Adrenal gland (tissue), 12 donors: ENCODE data around the gene DGKA. TPM values are rescaled to one million over a fixed set of nuclear protein-coding genes. Genes with fewer than 3 reads are reported as not detected.
"Not testable (repeated sequence)": the region's sequence is repeated elsewhere in the genome, so short reads cannot be mapped to it uniquely, and the experiment has no call there.

Source experiments
- DNase-seq, 7 donors: peaks; one replicate each; pipeline ENCODE4 v3.0.0-alpha.2; 2019 to 2020
- H3K27ac ChIP-seq, 5 donors: fragments of 200-600 bp; sonication (generic) in 4 of 5; 1 replicate in 3 of 5; 2 replicates in 2 of 5; pipeline versions ENCODE4 v1.5.1 to v1.8.0; 2016 to 2020; ENCODE audit warnings: mild to moderate bottlenecking in 1 of 5
- H3K27me3 ChIP-seq: fragments of 200-600 bp; 2 replicates; pipeline ENCODE4 v1.8.0; 2021
- H3K36me3 ChIP-seq, 2 donors: fragments of 200-600 bp; replicated peaks in 1 of 2; 1 replicate in 1 of 2; 2 replicates in 1 of 2; pipeline versions ENCODE4 v1.5.1 to v1.8.0; 2018 to 2022
- H3K4me1 ChIP-seq, 2 donors: fragments of 200-600 bp; replicated peaks in 1 of 2; 1 replicate in 1 of 2; 2 replicates in 1 of 2; pipeline versions ENCODE4 v1.5.1 to v1.8.0; 2018 to 2021
- H3K4me3 ChIP-seq, 4 donors: fragments of 200-600 bp; sonication (generic) in 3 of 4; one replicate each; pipeline ENCODE4 v1.5.1; 2016 to 2018
- H3K9me3 ChIP-seq, 3 donors: fragments of 200-600 bp; sonication (generic) in 1 of 3; replicated peaks in 1 of 3; 1 replicate in 2 of 3; 2 replicates in 1 of 3; pipeline versions ENCODE4 v1.5.1 to v1.8.0; 2016 to 2021
- POLR2A ChIP-seq, 2 donors: fragments of 450-650 bp; IDR thresholded peaks; one replicate each; pipeline ENCODE4 v1.6.1; 2017; ENCODE audit warnings: antibody characterized with exemption in 2 of 2, mild to moderate bottlenecking in 2 of 2, moderate library complexity in 1 of 2
- WGBS, 4 donors: extraction: QIAGEN DNeasy Blood & Tissue Kit in 2 of 4; methylation state at CpG; one replicate each; pipeline versions ENCODE4 v1.1.5 to v1.1.7; 2013 to 2017; 5-methylcytosine and 5-hydroxymethylcytosine counted together
- intact Hi-C, 2 donors: fragments of 100-400 bp; cut with DNase I; formaldehyde crosslinking; loops; one replicate each; pipeline versions ENCODE4 v1.14.1 to v1.15.0; 2022 to 2023
- polyA plus RNA-seq, 3 donors: library from polyadenylated mRNA; stranded (reverse); fragments of 200-250 nt in 2 of 3; fragments of 350-450 nt in 1 of 3; fragmentation: Illumina TruSeq in 1 of 3; extraction: RNeasy Lipid Tissue Mini Kit (QIAGEN cat#74804) in 1 of 3; gene quantifications; one replicate each; pipeline ENCODE4 v1.2.3, GENCODE V29; 2013 to 2014
- total RNA-seq, 9 donors: library from RNA; depleted of rRNA in 4 of 9; stranded (reverse); fragments of >200 nt in 4 of 9; fragments of 120-200 nt in 1 of 9; fragmentation: NEBNext Ultra II Directional in 1 of 9; extraction: Animal tissue kit (Norgen Biotek cat#: 25700) in 1 of 9; gene quantifications; one replicate each; pipeline versions ENCODE4 v1.1.0 to v1.2.4, GENCODE V29; 2013 to 2023
- TF ChIP-seq, protein P1 (sequence below), 6 experiments: fragments of 450-650 bp in 4 of 6; fragments of 200-600 bp in 2 of 6; sonication (generic) in 1 of 6; IDR thresholded peaks; 1 replicate in 5 of 6; 2 replicates in 1 of 6; pipeline versions ENCODE4 v1.5.1 to v1.8.0; 2016 to 2021; ENCODE audit warnings: antibody characterized with exemption in 6 of 6, mild to moderate bottlenecking in 2 of 6, moderate library complexity in 1 of 6
- donor health status: healthy with polysubstance abuse.
- donor health status: Bipolar disorder and iron deficiency.
- donor health status: DM: yes; HTN: yes; CAD: no.
- donor health status: DM: no; HTN: no; CAD: no.
- donor health status: DM: no; HTN: no; CAD: no.
- donor health status: DM: yes; HTN: yes; CAD: no.

Gene DGKA
- total and polyA plus RNA-seq, 12 donors = 16.0 to 116 (median 34.2) TPM

- no peak for TF ChIP-seq POLR2A (IDR thresholded peaks at IDR 0.05)
- TF ChIP-seq, protein P1, sequence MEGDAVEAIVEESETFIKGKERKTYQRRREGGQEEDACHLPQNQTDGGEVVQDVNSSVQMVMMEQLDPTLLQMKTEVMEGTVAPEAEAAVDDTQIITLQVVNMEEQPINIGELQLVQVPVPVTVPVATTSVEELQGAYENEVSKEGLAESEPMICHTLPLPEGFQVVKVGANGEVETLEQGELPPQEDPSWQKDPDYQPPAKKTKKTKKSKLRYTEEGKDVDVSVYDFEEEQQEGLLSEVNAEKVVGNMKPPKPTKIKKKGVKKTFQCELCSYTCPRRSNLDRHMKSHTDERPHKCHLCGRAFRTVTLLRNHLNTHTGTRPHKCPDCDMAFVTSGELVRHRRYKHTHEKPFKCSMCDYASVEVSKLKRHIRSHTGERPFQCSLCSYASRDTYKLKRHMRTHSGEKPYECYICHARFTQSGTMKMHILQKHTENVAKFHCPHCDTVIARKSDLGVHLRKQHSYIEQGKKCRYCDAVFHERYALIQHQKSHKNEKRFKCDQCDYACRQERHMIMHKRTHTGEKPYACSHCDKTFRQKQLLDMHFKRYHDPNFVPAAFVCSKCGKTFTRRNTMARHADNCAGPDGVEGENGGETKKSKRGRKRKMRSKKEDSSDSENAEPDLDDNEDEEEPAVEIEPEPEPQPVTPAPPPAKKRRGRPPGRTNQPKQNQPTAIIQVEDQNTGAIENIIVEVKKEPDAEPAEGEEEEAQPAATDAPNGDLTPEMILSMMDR (IDR thresholded peaks at IDR 0.05) = no peak
- Histone ChIP-seq H3K27me3 (no peaks in the 10 kb centered on the region), H3K4me3 (peak overlapping the region; percentile 37 to 87 (median 64)), H3K27ac (peak overlapping the region in 4 of 5 donors; percentile 26 to 90 (median 85)), H3K9me3 (no peaks in the 10 kb centered on the region), H3K4me1 (peaks cover 10 to 20% of the 10 kb centered on the region in 2 donors), H3K36me3 (peaks cover 0 to 33% of the 10 kb centered on the region in 2 donors)
- intact Hi-C loops = loop anchor here in 1 of 2 donors (5.0 kb wide), 1 partner anchor 40 kb away; no protein-coding TSS in a partner anchor
- 0 to 14% (median 2%) methylated on average over 1 to 5 of the region's 5 CpGs for WGBS, 4 donors
- DNase-seq = peak in 2 of 7 donors; percentile 17 to 59
These were observed 66.5 kb downstream of the DGKA start for GRCh38 chr12:55997535-55997859.

GRCh38 chr12:55999522-55999921 lies 68.6 kb downstream of the DGKA start:
- H3K36me3 ChIP-seq = peaks cover 0 to 31% of the 10 kb centered on the region in 2 donors
- H3K27ac ChIP-seq, H3K4me3 ChIP-seq, H3K27me3 ChIP-seq, H3K9me3 ChIP-seq, DNase-seq: not testable (repeated sequence)
- WGBS, 4 donors = 75 to 87% (median 81%) methylated on average over 4 to 6 of the region's 6 CpGs
- intact Hi-C loops = loop anchor here in 1 of 2 donors (5.0 kb wide), 1 partner anchor 38 kb away; no protein-coding TSS in a partner anchor
- H3K4me1 ChIP-seq = peaks cover 10 to 20% of the 10 kb centered on the region in 2 donors

GRCh38 chr12:55999999-56000540 lies 69.1 kb downstream of the DGKA start:
- H3K36me3 ChIP-seq = peaks cover 0 to 27% of the 10 kb centered on the region in 2 donors
- intact Hi-C loops = loop anchor here in 1 of 2 donors (5.0 kb wide), 1 partner anchor 37 kb away; no protein-coding TSS in a partner anchor
- WGBS, 4 donors = 90 to 100% (median 96%) methylated on average over 2 to 30 of the region's 33 CpGs
- H3K4me1 ChIP-seq = peaks cover 10 to 20% of the 10 kb centered on the region in 2 donors
- not testable (repeated sequence) for H3K27me3 ChIP-seq, H3K4me3 ChIP-seq, H3K27ac ChIP-seq, DNase-seq, H3K9me3 ChIP-seq

DNA sequence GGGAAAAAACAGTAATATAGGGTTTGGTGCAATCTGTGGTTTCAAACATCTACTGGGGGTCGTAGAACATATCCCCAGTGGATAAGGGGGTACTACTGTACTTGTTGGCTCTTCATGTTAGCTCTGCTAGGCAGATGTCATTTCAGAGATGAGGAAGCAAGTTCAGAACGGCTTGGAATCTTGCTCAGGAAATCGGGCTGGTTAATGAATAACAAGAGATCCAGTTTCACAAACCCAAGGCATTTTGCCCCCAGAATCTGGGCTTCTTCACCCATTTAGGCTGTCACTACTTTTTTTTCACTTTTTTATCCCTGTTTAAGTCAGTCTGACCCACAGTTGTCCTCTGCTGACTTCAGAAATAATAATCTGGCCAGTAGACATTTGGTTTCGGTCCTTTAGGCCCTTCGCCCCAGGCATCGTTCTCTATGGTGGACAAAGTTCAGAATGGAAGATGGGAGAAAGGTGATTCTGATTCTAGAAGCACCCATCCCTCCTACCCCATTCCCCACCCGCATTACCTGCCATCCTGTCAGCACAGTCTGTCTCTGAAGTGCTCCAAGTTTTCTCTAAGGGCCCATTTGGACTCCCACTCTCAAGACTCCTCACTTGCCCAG lies 70.6 kb downstream of the DGKA start:
- 70 to 91% (median 88%) methylated on average over 7 of the region's 7 CpGs for WGBS, 4 donors
- peaks cover 0 to 24% of the 10 kb centered on the region in 2 donors for H3K36me3 ChIP-seq
- H3K9me3 ChIP-seq = no peaks in the 10 kb centered on the region
- no peak overlapping the region for H3K4me3 ChIP-seq
- H3K27ac ChIP-seq = no peak overlapping the region
- H3K4me1 ChIP-seq = peaks cover 10 to 13% of the 10 kb centered on the region in 2 donors
- no peak for TF ChIP-seq POLR2A (IDR thresholded peaks at IDR 0.05)
- TF ChIP-seq, protein P1 (IDR thresholded peaks at IDR 0.05) = no peak
- DNase-seq = no peak
- H3K27me3 ChIP-seq = no peaks in the 10 kb centered on the region
- intact Hi-C loops = no loop called here

- H3K36me3 ChIP-seq = peaks cover 0 to 24% of the 10 kb centered on the region in 2 donors
- H3K27me3 ChIP-seq = not testable (repeated sequence)
- 68 to 87% (median 71%) methylated on average over 5 of the region's 5 CpGs for WGBS, 4 donors
These were observed 72.4 kb downstream of the DGKA start for GRCh38 chr12:56003376-56003775.

More at GRCh38 chr12:56003376-56003775, 72.4 kb downstream of the DGKA start:
- intact Hi-C loops, DNase-seq, H3K9me3 ChIP-seq, H3K4me1 ChIP-seq, H3K27ac ChIP-seq, H3K4me3 ChIP-seq: not testable (repeated sequence)

Other genes with a start within 250 kb of the DGKA start
- gene ITGA7, start 223.3 kb upstream of the DGKA start, total RNA-seq = 10 to 100 TPM in 6 of 9 donors, 1 to 10 TPM in 3; 5.7 to 41.3 (median 14.6) TPM
- gene ITGA7, start 223.3 kb upstream of the DGKA start, polyA plus RNA-seq = 10 to 100 TPM in 2 of 3 donors, 1 to 10 TPM in 1; 9.3 to 77.1 (median 53.6) TPM
- gene BLOC1S1, start 215.1 kb upstream of the DGKA start, total RNA-seq = 100 to 1,000 TPM; 180 to 304 (median 220) TPM
- gene BLOC1S1, start 215.1 kb upstream of the DGKA start, polyA plus RNA-seq = 1,000 to 10,000 TPM in 1 of 3 donors, 100 to 1,000 TPM in 2; 188 to 1,005 (median 657) TPM
- gene RDH5, start 210.8 kb upstream of the DGKA start, total RNA-seq = 10 to 100 TPM in 1 of 9 donors, 1 to 10 TPM in 8; 1.9 to 25.7 (median 4.5) TPM
- gene RDH5, start 210.8 kb upstream of the DGKA start, polyA plus RNA-seq = 10 to 100 TPM in 2 of 3 donors, 1 to 10 TPM in 1; 2.7 to 41.4 (median 32.7) TPM
- gene CD63, start 202.2 kb upstream of the DGKA start, total RNA-seq = 1,000 to 10,000 TPM in 7 of 9 donors, 100 to 1,000 TPM in 2; 796 to 1,954 (median 1,283) TPM
- gene CD63, start 202.2 kb upstream of the DGKA start, polyA plus RNA-seq = 1,000 to 10,000 TPM; 1,798 to 2,350 (median 1,843) TPM
- gene GDF11, start 188.0 kb upstream of the DGKA start, total RNA-seq = 1 to 10 TPM; 3.3 to 8.3 (median 6.7) TPM
- gene GDF11, start 188.0 kb upstream of the DGKA start, polyA plus RNA-seq = 1 to 10 TPM; 2.4 to 4.1 (median 3.8) TPM
- gene SARNP, start 113.4 kb upstream of the DGKA start, total RNA-seq = 100 to 1,000 TPM in 1 of 9 donors, 10 to 100 TPM in 8; 23.2 to 148 (median 56.0) TPM
- 100 to 1,000 TPM; 113 to 131 (median 117) TPM for gene SARNP, start 113.4 kb upstream of the DGKA start, polyA plus RNA-seq
- 10 to 100 TPM; 11.7 to 74.7 (median 26.3) TPM for gene ORMDL2, start 113.1 kb upstream of the DGKA start, total RNA-seq
- gene ORMDL2, start 113.1 kb upstream of the DGKA start, polyA plus RNA-seq = 10 to 100 TPM; 45.4 to 97.7 (median 68.6) TPM
- gene DNAJC14, start 101.6 kb upstream of the DGKA start, total RNA-seq = 10 to 100 TPM; 26.3 to 50.0 (median 32.3) TPM
- 10 to 100 TPM in 2 of 3 donors, 1 to 10 TPM in 1; 9.9 to 31.2 (median 12.4) TPM for gene DNAJC14, start 101.6 kb upstream of the DGKA start, polyA plus RNA-seq
- gene MMP19, start 88.2 kb upstream of the DGKA start, total RNA-seq = 10 to 100 TPM in 3 of 9 donors, 1 to 10 TPM in 5, under 1 TPM in 1; 0.89 to 17.3 (median 7.0) TPM
- gene MMP19, start 88.2 kb upstream of the DGKA start, polyA plus RNA-seq = 10 to 100 TPM in 2 of 3 donors, 1 to 10 TPM in 1; 8.0 to 15.8 (median 15.3) TPM
- gene PYM1, start 3.3 kb upstream of the DGKA start, total RNA-seq = 10 to 100 TPM; 32.1 to 60.9 (median 37.8) TPM
- 10 to 100 TPM; 48.3 to 59.1 (median 49.0) TPM for gene PYM1, start 3.3 kb upstream of the DGKA start, polyA plus RNA-seq
- 1 to 10 TPM in 5 of 9 donors, under 1 TPM in 3, not detected in 1; 0.35 to 3.8 (median 1.3) TPM for gene PMEL, start 34.9 kb downstream of the DGKA start, total RNA-seq
- gene PMEL, start 34.9 kb downstream of the DGKA start, polyA plus RNA-seq = 1 to 10 TPM in 2 of 3 donors, under 1 TPM in 1; 0.77 to 1.5 (median 1.0) TPM
- gene CDK2, start 35.7 kb downstream of the DGKA start, total RNA-seq = 10 to 100 TPM in 8 of 9 donors, 1 to 10 TPM in 1; 6.3 to 30.6 (median 18.7) TPM
- gene CDK2, start 35.7 kb downstream of the DGKA start, polyA plus RNA-seq = 10 to 100 TPM in 1 of 3 donors, 1 to 10 TPM in 2; 6.0 to 16.5 (median 9.2) TPM
- 100 to 1,000 TPM in 5 of 9 donors, 10 to 100 TPM in 4; 77.6 to 134 (median 112) TPM for gene RAB5B, start 42.9 kb downstream of the DGKA start, total RNA-seq
- gene RAB5B, start 42.9 kb downstream of the DGKA start, polyA plus RNA-seq = 100 to 1,000 TPM in 1 of 3 donors, 10 to 100 TPM in 2; 34.4 to 137 (median 43.6) TPM
- gene SUOX, start 66.1 kb downstream of the DGKA start, total RNA-seq = 10 to 100 TPM; 49.3 to 72.6 (median 56.6) TPM
- gene SUOX, start 66.1 kb downstream of the DGKA start, polyA plus RNA-seq = 10 to 100 TPM; 27.7 to 49.7 (median 37.1) TPM
- 10 to 100 TPM in 6 of 9 donors, 1 to 10 TPM in 3; 6.0 to 34.0 (median 13.3) TPM for gene IKZF4, start 89.9 kb downstream of the DGKA start, total RNA-seq
- gene IKZF4, start 89.9 kb downstream of the DGKA start, polyA plus RNA-seq = 10 to 100 TPM in 1 of 3 donors, 1 to 10 TPM in 2; 5.7 to 10.3 (median 6.4) TPM
- gene RPS26, start 110.8 kb downstream of the DGKA start, total RNA-seq = 1,000 to 10,000 TPM in 3 of 9 donors, 100 to 1,000 TPM in 3, 10 to 100 TPM in 3; 76.7 to 2,374 (median 441) TPM
- 1,000 to 10,000 TPM; 1,149 to 1,897 (median 1,249) TPM for gene RPS26, start 110.8 kb downstream of the DGKA start, polyA plus RNA-seq
- gene ERBB3, start 149.0 kb downstream of the DGKA start, total RNA-seq = 10 to 100 TPM in 1 of 9 donors, 1 to 10 TPM in 8; 1.3 to 25.7 (median 1.6) TPM
- gene ERBB3, start 149.0 kb downstream of the DGKA start, polyA plus RNA-seq = 1 to 10 TPM; 1.9 to 5.0 (median 2.6) TPM
- gene PA2G4, start 173.4 kb downstream of the DGKA start, total RNA-seq = 100 to 1,000 TPM in 5 of 9 donors, 10 to 100 TPM in 4; 64.1 to 129 (median 106) TPM
- 100 to 1,000 TPM in 2 of 3 donors, 10 to 100 TPM in 1; 83.3 to 252 (median 106) TPM for gene PA2G4, start 173.4 kb downstream of the DGKA start, polyA plus RNA-seq
- gene RPL41, start 185.5 kb downstream of the DGKA start, total RNA-seq = 1,000 to 10,000 TPM; 1,635 to 5,801 (median 3,259) TPM
- gene RPL41, start 185.5 kb downstream of the DGKA start, polyA plus RNA-seq = 1,000 to 10,000 TPM; 2,153 to 6,204 (median 2,446) TPM
- 10 to 100 TPM in 3 of 9 donors, 1 to 10 TPM in 6; 4.3 to 15.0 (median 8.4) TPM for gene ZC3H10, start 187.1 kb downstream of the DGKA start, total RNA-seq
- 1 to 10 TPM; 2.2 to 5.5 (median 5.0) TPM for gene ZC3H10, start 187.1 kb downstream of the DGKA start, polyA plus RNA-seq
- gene ESYT1, start 197.1 kb downstream of the DGKA start, total RNA-seq = 100 to 1,000 TPM in 7 of 9 donors, 10 to 100 TPM in 2; 26.3 to 156 (median 125) TPM
- 100 to 1,000 TPM in 1 of 3 donors, 10 to 100 TPM in 2; 27.2 to 103 (median 35.4) TPM for gene ESYT1, start 197.1 kb downstream of the DGKA start, polyA plus RNA-seq
- 10 to 100 TPM; 28.0 to 89.3 (median 66.8) TPM for gene MYL6B, start 221.4 kb downstream of the DGKA start, total RNA-seq
- gene MYL6B, start 221.4 kb downstream of the DGKA start, polyA plus RNA-seq = 100 to 1,000 TPM in 2 of 3 donors, 10 to 100 TPM in 1; 33.4 to 129 (median 118) TPM
- gene MYL6, start 227.2 kb downstream of the DGKA start, total RNA-seq = 1,000 to 10,000 TPM; 1,276 to 2,410 (median 1,576) TPM
- gene MYL6, start 227.2 kb downstream of the DGKA start, polyA plus RNA-seq = 1,000 to 10,000 TPM; 1,464 to 3,646 (median 1,841) TPM